G401.6 (cell line): Measurements from ENCODE around the gene TBPL1.
"Not testable (repeated sequence)": the region's sequence is repeated elsewhere in the genome, so short reads cannot be mapped to it uniquely, and the experiment has no call there.

Experiments
- FAIRE-seq: peaks from 2 replicates; lab custom pipeline; 2012; peaks lifted over from hg19 to GRCh38; lab: Jason Lieb, UNC

TBPL1 gene

DNA sequence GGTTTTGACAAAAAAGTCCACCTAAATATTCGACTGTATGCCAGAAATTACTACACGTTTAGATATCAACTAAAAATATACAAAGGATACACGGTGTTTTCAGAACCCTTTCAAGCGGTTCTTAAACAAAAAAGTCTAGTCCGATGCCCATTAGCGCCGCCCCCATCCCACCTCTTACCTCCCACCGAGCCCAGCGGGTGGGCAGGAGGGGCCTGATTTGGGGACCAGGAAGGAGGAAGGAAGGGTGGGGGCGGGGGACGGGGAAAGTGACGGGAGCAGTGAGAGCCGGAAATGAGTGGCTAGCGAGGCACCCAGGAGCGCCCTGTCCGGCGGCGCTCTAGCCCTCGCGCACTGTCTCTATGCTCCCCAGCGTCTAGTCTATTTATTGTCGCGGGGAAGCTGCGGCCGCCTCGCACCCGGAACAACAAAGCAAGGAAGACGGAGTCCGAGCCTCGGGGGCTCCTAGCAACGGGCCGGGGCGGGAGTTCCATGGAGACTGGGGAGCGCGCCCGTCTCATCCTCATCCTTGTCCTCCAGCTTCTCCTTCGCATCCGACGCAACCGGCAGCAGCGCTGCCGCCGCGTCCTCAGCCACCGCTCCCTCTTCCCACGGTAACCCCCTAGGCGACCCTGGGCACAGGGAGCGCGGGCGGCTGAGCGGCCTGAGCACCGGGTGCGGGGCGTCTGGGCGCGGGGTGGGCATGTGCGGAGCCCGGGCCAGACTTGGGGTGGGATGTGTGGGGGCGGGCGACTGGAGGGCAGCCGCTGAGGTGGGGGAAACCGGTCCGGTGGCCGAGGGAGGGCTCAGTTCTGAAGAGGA lies at the start of gene TBPL1:
Gene TBPL1 (plus strand): TSS at position 410 of the 819 bp plus-strand sequence. CDS start 26,902 bp downstream, outside the sequence.
- FAIRE-seq = peak; percentile 93

DNA sequence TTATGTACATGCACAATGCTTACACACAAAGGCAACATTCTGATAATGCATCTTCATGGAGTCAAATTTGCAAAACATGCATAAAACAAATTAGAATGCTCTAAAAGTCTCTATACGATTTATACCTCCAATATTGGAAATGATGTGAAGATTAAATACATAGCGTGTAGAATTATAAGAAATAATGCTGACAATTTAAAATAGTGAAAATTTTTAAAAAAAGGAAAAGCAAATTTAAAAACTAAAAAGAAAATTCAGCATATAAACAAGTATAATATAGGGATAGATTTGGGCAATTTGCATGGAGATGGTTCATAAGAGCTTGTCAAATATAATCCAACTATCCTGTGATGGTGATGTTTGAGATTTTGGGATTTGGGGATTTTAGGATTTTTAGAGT lies 49.2 kb upstream of the TBPL1 start:
- no peak for FAIRE-seq

DNA sequence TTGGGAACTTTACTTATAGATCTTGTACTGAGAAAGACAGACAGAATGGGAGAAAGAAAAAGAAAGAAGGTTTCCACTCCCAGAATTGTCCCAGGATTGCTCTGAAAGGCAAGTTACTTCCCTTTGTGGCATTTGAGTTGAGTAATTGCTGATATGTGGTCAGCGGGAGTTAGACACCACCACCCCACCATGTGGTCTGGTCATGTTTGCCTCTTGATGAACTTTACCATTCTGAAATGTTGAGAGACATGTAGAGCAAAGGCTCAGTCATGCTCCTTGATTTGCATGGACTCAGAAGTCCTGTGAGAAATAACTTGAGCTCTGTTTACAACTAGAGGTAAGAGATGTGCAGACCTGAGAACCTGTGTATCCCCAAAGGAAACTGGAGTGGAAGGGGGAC lies 47.0 kb upstream of the TBPL1 start:
- FAIRE-seq = no peak

DNA sequence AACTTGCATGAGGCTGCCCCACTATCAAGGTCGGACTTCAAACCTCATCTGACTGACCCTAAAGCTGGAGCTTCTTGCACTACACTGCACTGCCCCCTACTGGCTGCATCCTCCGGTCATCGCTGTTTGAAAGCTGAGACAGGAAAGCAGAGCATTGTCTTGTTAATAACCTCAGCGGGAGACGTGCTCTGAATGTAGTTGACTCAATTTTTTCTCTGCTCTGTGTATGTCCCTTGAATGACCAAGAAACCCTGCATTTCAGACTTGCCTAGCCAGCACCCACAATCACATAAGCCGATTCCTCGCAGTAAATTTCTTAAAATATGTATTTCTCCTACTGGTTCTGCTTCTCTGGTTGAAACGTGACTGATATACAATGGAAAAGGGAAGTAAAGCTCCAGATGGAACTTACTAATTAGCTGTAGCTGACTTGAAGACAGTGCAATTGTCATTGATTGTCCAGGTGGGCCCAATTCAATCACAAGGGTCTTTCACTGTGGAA lies 36.3 kb upstream of the TBPL1 start:
- FAIRE-seq = peak; percentile 71

DNA sequence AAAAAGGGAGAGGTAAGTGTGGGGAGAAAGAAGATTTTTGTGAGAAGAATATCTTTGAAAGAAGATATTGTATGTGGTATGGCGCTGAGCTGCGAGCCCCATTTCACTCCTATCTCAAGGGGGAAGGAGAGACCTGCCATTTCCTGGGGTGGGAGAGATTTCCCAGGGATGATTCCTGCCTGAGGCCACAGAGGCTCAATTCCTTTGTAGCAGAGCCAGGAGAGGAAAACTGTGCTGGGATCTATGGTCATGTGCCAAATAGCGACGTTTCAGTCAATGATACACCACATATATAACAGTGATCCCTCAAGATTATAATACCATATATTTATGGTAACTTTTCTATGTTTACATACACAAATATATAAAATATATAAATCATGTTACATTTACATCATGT lies 35.2 kb upstream of the TBPL1 start:
- FAIRE-seq = no peak

DNA sequence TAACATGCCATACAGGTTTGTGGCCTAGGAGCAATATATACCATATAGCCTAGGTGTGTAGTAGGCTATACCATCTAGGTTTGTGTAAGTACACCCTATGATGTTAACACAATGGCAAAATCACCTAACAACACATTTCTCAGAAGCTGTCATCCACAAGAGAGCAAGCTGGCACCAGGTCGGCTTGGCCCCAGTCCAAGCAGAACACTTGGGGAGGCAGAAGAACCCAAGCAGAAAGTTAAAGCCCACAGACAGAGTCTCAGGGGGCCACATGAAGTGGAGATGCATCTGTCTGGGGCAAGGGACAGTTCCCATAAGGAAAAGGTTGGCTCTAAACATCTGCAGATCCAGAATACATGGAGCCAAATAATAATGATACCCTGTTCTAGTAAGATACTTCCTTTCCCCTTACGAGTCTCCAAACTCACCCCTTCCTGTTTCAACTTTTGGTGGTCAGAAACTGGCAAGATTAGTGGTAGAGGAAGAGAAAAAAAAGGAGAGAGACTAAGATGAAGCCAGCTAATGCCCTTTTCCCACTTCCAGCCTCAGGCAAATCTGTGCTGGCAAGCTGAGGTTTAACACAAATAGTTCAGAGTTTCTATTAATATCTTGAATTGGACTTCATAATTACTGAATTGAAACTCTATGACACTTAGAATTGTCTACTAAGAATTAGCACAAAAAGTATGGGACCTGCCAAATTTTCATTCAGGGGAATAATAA lies 34.7 kb upstream of the TBPL1 start:
- FAIRE-seq = no peak

DNA sequence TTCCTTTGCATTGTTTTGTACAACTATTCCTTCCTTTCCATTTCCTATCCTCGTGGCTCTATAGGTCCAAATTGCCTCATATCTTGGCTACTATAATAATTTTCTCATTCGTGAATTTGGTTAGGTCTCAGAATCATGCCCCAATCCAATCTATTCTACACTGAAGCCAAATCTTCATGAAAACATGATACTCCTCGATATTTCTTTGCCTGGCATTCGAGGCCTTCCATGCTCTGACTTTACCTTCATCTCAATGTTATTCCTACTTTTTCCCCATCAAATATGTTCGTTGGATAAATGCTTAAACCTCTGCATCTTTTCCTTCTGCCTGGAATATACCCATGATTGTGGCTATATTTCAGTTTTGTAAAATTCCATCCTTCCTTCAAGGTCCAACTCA lies 33.7 kb upstream of the TBPL1 start:
- FAIRE-seq = no peak

DNA sequence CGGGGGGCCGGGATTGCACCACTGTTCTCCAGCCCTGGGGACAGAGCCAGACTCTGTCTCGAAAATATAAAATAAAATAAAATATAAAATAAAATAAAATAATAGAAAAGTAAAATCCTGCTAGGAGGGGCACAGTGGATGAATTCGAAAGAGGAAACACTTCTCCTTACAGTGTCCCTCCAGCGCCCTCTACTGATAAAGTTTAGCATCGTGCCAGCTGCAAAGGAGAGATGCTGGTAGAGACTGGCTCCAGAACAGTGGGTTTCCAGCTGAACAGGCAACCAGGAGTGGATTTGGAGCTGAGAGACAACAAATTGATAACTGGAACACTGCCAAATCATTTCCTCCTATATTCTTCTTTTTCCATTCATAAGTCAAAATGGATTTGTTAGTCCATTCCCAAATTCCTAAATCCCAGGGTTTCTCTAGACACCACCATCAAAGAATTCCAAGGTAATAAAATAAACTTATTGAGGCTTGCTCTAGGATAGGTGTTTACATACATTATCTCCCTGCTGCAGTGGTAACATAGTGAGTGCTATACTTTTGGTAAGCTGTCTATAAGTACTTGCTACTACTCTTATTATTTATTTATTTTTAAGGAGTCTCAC lies 31.7 kb upstream of the TBPL1 start:
- FAIRE-seq = peak; percentile 70

DNA sequence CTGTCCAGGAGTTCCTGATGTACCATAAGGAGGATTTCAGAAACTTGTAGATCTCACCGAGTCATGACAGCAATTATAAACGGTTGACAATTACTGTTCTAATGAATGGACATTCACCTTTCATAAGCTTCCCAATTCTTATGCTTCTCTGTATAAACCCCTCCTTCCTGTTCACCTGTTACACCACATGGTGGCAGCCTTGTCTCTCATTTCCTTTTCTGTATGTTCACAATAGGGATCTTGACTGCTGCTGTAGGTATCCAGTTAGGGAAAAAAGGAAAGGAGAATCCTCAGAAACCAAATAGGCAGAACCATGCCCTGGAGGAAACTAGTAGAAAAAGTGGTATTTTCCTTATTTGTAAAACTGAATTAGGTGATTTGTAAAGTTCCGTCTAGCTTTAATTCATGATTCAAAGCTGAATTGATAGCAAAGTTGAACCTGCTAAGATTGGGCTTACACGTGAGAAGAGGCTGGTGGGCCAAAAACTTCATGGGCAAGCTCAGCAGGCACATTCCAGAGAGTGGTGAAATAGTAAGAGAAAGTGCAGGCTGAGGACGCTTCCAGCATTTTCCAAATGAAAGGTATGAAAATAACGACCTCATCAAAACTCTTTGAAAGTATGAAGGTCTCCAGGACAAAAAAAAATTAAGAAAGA lies 29.0 kb upstream of the TBPL1 start:
- peak; percentile 90 for FAIRE-seq

DNA sequence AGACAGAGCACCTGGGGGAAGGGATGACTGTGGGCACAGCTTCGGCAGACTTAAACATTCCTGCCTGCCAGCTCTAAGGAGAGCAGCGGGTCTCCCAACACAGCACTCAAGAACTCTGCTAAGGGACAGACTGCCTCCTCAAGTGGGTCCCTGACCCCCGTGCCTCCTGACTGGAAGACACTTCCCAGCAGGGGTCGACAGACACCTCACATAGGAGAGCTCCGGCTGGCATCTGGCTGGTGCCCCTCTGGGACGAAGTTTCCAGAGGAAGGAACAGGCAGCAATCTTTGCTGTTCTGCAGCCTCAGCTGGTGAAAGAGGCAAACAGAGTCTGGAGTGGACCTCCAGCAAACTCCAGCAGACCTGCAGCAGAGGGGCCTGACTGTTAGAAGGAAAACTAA lies 21.8 kb upstream of the TBPL1 start:
- not testable (repeated sequence) for FAIRE-seq

DNA sequence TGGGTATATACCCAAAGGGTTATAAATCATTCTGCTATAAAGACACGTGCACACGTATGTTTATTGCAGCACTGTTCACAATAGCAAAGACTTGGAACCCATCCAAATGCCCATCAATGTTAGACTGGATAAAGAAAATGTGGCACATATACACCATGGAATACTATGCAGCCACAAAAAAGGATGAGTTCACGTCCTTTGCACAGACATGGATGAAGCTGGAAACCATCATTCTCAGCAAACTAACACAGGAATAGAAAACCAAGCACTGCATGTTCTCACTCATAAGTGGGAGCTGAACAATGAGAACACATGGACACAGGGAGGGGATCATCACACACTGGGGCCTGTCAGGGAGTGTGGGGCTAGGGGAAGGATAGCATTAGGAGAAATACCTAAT lies 16.7 kb upstream of the TBPL1 start:
- not testable (repeated sequence) for FAIRE-seq

DNA sequence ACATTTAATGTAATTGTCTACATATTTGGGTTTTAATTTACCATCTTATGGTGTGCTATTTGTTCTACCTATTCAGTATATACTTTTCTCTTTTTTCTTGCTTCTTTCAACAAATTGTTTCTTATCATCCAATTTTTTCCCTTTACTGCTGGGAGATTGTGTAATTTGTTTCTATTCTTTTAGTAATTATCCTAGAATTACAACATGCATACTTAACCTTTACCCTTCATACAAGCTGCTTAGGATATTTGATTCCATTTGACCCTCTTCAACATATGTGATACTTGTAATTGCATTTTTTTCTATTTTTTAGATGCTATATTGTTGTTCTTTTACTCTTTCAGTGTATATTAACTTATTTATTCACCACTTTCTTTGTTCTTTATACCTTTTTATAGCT lies 15.1 kb upstream of the TBPL1 start:
- no peak for FAIRE-seq

DNA sequence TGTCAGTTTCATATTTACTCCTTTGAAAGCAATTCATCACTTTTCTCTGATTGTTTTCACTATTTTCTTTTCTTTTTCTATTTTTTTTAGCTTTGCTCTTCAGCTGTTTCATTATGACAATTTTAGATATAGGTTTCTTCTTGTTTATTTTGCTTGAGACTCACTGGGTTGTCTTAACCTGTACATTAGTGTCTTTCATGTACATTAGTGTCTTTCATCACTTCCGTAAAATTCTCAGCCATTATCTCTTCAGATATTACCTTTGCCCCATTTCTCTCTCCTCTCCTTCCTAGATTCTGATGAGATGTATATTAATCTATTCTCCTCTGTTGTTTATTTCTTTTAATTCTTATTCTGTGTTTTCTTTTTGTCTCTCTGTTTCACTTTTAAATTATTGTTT lies 14.5 kb upstream of the TBPL1 start:
- no peak for FAIRE-seq

DNA sequence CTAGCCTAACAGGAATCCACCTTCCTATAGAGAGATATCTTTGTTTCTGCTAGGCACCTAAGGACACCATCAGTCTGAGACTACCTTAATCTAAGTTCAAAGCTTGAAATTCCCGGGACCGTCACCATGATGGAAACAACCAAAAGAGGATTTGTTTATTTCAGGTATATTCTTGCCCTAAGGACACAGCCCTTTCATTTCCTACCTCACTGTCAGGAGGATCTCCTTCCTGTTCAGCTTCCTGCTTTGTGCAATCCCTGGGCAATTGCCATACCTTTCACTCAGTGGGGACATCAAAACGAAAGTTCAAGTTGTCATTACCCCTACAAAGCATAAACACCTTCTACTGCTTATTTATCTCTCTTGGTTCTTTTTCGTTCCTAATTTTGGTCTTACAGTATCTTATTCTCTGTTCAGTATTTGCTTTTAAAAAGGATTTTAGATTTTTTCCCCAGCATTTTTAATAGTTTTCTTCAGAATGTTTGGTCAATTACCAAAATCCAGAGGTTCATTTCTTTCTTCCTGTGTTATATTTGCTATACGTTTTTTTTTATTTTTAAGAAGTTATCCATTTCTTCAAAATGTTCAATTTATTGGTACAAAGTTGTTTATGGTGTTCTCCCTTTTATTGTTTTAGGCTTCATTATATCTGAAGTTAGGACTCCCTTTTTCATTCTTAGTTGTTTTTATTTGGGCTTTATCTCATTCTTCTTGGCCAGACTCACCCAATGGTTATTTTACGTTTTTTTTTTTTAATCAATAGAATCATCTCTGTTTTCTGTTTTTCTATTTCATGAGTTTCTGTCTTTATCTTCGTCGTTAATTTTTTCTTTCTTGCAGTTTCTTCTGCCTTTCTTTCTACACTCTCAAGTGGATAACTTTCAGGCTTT lies 13.0 kb upstream of the TBPL1 start:
- no peak for FAIRE-seq

DNA sequence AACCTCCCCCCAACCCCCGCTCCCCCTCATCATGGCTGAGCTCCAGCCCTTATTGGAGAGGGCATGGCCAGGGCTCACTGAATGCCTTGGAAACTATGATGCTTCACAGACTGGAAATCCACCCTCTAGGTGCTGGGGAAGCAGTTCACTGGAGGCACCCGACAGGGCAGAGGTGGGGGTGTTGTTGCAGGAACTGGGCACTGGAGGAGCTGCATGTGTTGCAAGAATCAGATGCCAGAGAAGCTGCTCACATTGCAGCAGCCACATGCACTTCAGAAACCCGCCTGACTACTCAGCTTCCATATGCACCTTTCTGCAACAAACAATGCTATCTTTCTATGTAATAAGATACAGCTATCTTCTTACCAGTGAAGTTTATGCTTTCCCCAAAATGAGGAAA lies 7.9 kb upstream of the TBPL1 start:
- no peak for FAIRE-seq

DNA sequence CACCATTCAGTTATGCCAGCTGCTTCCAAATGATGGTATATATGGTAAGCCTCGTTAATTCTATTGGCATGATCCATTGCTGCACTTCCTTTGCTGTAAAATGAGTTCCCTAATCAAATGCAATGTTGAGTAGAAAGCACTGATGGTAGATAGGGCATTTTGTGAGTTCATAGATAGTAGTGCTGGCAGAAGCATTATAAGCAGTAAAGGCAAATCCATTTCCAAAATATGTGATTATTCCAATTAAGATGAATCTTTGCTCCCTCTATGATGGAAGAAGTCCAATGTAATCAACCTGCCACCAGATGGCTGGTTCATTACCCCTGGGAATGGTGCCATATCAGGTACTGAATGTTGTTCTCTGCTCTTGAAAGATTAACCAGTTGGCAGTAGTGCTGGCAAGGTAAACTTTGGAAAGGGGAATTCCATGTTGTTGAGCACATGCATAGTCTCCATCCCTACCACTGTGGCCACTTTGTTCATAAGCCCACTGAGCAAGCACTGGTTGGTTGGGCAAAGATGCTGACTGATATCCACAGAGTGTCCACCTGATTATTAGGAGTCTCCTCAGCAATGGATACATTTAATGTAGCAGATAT lies 5.6 kb upstream of the TBPL1 start:
- no peak for FAIRE-seq

DNA sequence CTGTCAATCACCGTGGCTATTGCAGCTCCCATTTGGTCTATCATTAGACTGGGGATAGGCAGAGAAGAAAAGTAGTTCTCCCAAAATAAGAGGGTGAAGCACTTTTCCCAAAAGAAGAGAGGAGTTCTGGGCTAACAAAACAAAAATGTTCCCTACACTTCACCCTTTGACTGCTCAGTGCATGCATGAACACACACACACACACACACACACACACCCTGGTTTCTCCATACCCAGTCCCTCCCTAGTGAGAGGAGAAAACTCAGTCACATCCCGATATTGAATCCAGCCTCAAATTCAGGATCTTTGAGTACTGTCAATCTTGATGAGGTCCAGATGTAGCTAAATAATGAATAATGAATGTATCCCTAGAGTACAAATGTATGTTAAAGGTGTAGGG lies 4.6 kb upstream of the TBPL1 start:
- FAIRE-seq = no peak

DNA sequence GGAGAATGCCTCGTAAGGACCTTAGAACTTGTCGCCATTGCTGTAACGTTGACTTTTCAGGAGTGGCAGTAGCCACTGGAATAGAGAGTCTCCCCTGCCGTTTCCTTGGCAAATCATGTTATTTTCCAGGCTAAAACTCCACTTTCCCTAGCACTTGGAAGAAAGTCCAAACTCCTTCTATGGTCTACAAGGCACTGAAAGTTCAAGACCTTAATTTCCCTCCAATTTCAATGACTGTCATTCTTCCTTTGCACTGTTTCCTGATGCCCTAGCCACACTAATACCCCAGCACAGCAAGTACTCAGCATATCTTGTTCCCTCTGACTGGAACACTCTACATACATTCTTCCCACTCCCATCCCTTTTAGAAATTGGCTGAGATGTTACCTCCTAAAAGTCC lies 1.8 kb upstream of the TBPL1 start:
- FAIRE-seq = no peak

DNA sequence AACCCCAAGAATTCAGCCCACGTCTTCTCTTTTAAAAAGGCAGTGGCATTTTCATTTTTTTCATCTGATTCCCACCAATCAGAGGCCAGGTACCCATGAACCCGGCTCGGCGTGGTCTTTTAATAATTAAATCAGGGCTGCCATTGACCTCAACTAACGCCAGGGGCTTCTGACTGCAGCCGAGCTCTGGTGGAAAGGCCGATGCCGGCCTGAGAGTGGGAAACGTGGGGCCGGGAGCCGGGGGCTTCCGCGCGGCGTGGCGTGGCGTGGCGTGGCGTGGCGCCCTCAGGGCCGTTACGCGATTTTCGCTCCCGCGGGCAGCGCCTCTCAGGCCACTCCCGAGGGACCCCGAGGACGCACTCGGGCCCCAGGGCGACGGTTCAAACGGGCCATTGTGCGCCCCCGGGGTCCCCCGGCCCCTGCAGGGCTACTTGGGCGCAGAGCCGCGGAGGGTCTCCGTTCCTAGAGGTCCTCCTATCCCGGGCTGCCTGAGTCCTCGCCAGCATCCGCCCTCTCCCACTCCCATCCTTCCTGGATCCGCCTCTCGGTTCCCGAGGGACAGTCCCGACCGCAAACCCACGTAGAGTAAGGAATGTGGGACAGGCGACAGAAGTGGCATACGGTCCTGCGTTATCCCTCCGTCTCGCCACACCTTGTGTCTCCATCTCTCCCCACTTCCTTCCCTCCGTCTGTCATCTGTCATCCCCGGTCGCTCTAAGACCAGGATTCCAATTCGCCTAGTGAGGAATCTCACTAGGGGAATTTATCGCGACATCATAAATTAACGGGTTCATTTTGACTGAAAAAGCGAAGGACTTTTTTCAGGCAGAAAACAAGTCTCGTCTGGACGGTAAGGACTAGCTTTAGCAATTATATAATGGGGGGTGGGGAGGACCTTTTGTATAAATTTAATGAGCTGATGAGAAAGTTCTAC lies 876 bp upstream of the TBPL1 start:
- no peak for FAIRE-seq
